HCT116 (cell line): ENCODE results near the gene GALP. TPM values are rescaled to one million over a fixed set of nuclear protein-coding genes. Genes with fewer than 3 reads are reported as not detected.

ENCODE experiments used
- ATAC-seq: fragments of 200-7000 bp; cut with Tn5 transposase; 2 replicates; pipeline ENCODE4 v1.9.1; 2020; ENCODE audit warnings: mild to moderate bottlenecking, moderate library complexity
- BruUV-seq: library from RNA; stranded (reverse); fragments of 400-500 nt; replicated peaks from 2 replicates; lab custom pipeline; 2021; lab: Mats Ljungman, UMichigan
- CTCF ChIA-PET: fragments of 300-600 bp; sonication (Branson Sonifier 250); formaldehyde crosslinking; loops from one replicate; lab custom pipeline; 2021; ENCODE audit warnings: antibody characterized with exemption; lab: Charles Lee
- POLR2A ChIA-PET: fragments of 300-600, 350-600 bp; sonication (Branson Sonifier 250); formaldehyde crosslinking; loops from one replicate; lab custom pipeline; 2021; ENCODE audit warnings: antibody characterized with exemption; lab: Charles Lee
- RAD21 ChIA-PET, 2 experiments: fragments of 300-600 bp; sonication (Branson Sonifier 250); formaldehyde crosslinking; loops; one replicate each; lab custom pipeline; 2023; ENCODE audit warnings: low total read pairs in 2 of 2; ENCODE audit not compliant: uncharacterized antibody in 2 of 2, unreplicated experiment in 2 of 2, low non-redundant PET in 1 of 2; lab: Charles Lee
- DNase-seq: peaks from one replicate; pipeline ENCODE4 v3.0.0-alpha.2; 2010; ENCODE audit warnings: low read depth, low spot score
- H2AFZ ChIP-seq: fragments of 200-600 bp; shearing (Covaris generic), sonication (generic); 2 replicates; pipeline ENCODE4 v1.6.1; 2017; ENCODE audit warnings: low read depth, mixed run types, mixed read lengths, antibody characterized with exemption, low read length; ENCODE audit not compliant: poor library complexity, severe bottlenecking
- H3K27ac ChIP-seq: 2 replicates; pipeline ENCODE4 v1.5.1; 2012; ENCODE audit warnings: low read depth, low read length
- H3K27me3 ChIP-seq: fragments of 200-600 bp; sonication (generic); 2 replicates; pipeline ENCODE4 v1.6.1; 2016; ENCODE audit warnings: mixed run types, low read length, mixed read lengths; ENCODE audit not compliant: insufficient read depth
- H3K36me3 ChIP-seq, 2 experiments: fragments of 200-500 bp in 1 of 2; fragments of 200-600 bp in 1 of 2; sonication (Bioruptor generic) in 1 of 2; sonication (generic) in 1 of 2; 2 replicates each; pipeline versions ENCODE4 v1.5.1 to v1.6.1; 2014 to 2016; ENCODE audit warnings: low read length in 2 of 2, inconsistent platforms in 1 of 2, mixed read lengths in 1 of 2, mixed run types in 1 of 2; ENCODE audit not compliant: insufficient read depth in 2 of 2, control insufficient read depth in 1 of 2
- H3K4me1 ChIP-seq, 2 experiments: fragments of 200-600 bp in 1 of 2; sonication (generic) in 1 of 2; 2 replicates each; pipeline versions ENCODE4 v1.5.1 to v1.6.1; 2012 to 2017; ENCODE audit warnings: low read length in 2 of 2, inconsistent platforms in 1 of 2, mild to moderate bottlenecking in 1 of 2, mixed read lengths in 1 of 2, mixed run types in 1 of 2, moderate library complexity in 1 of 2; ENCODE audit not compliant: insufficient read depth in 2 of 2, control insufficient read depth in 1 of 2
- H3K4me2 ChIP-seq: fragments of 200-600 bp; sonication (generic); 2 replicates; pipeline ENCODE4 v1.6.1; 2017; ENCODE audit warnings: mixed run types, low read length, mixed read lengths
- H3K4me3 ChIP-seq, 2 experiments: fragments of 200-600 bp in 1 of 2; sonication (generic) in 1 of 2; replicated peaks in 1 of 2; 2 replicates each; pipeline ENCODE4 v1.5.1; 2011 to 2016; ENCODE audit warnings: low read length in 2 of 2, control low read depth in 1 of 2, low read depth in 1 of 2, mild to moderate bottlenecking in 1 of 2, mixed read lengths in 1 of 2, mixed run types in 1 of 2
- H3K79me2 ChIP-seq: fragments of 200-600 bp; sonication (generic); 2 replicates; pipeline ENCODE4 v1.6.1; 2017; ENCODE audit warnings: mild to moderate bottlenecking, mixed run types, low read length, moderate library complexity, mixed read lengths; ENCODE audit not compliant: insufficient read depth
- H3K9ac ChIP-seq: fragments of 200-600 bp; sonication (generic); 2 replicates; pipeline ENCODE4 v1.6.1; 2016; ENCODE audit warnings: low read length, mixed read lengths
- H3K9me2 ChIP-seq: fragments of 200-600 bp; sonication (generic), shearing (Covaris generic); 2 replicates; pipeline ENCODE4 v1.6.1; 2017; ENCODE audit warnings: mixed run types, mild to moderate bottlenecking, moderate library complexity; ENCODE audit not compliant: insufficient read depth
- H3K9me3 ChIP-seq, 2 experiments: fragments of 200-500 bp in 1 of 2; fragments of 200-600 bp in 1 of 2; sonication (Bioruptor generic) in 1 of 2; sonication (generic) in 1 of 2; 2 replicates each; pipeline ENCODE4 v1.6.1; 2014 to 2017; ENCODE audit warnings: low read length in 2 of 2, mixed read lengths in 2 of 2, inconsistent platforms in 1 of 2, low read depth in 1 of 2, mild to moderate bottlenecking in 1 of 2, mixed run types in 1 of 2, moderate library complexity in 1 of 2; ENCODE audit not compliant: control insufficient read depth in 1 of 2, insufficient read depth in 1 of 2
- H4K20me1 ChIP-seq: fragments of 200-600 bp; sonication (generic), shearing (Covaris generic); 2 replicates; pipeline ENCODE4 v1.6.1; 2017; ENCODE audit warnings: mixed run types, mild to moderate bottlenecking, moderate library complexity; ENCODE audit not compliant: insufficient read depth
- CEBPB ChIP-seq: IDR thresholded peaks from 2 replicates; pipeline ENCODE4 v1.6.1; 2012; ENCODE audit warnings: low read depth
- EGR1 ChIP-seq: IDR thresholded peaks from 2 replicates; pipeline ENCODE4 v1.6.1; 2012; ENCODE audit warnings: low read depth
- ELF1 ChIP-seq: IDR thresholded peaks from 2 replicates; pipeline ENCODE4 v1.6.1; 2012; ENCODE audit warnings: low read depth, borderline replicate concordance
- EZH2 ChIP-seq: fragments of 200-600 bp; sonication (generic); IDR thresholded peaks from 2 replicates; pipeline ENCODE4 v1.6.1; 2017; ENCODE audit warnings: antibody characterized with exemption, mixed run types
- JUND ChIP-seq: IDR thresholded peaks from 2 replicates; pipeline ENCODE4 v1.6.1; 2012
- POLR2A ChIP-seq: IDR thresholded peaks from 2 replicates; pipeline ENCODE4 v1.7.0; 2011; ENCODE audit warnings: borderline replicate concordance; ENCODE audit not compliant: insufficient read depth, insufficient read length; ENCODE audit errors: extremely low read depth
- POLR2AphosphoS5 ChIP-seq: IDR thresholded peaks from 2 replicates; pipeline ENCODE4 v1.6.1; 2011; ENCODE audit warnings: mild to moderate bottlenecking, low read depth, low read length, moderate library complexity
- RAD21 ChIP-seq: IDR thresholded peaks from 2 replicates; pipeline ENCODE4 v1.6.1; 2012; ENCODE audit warnings: low read depth, mild to moderate bottlenecking
- SIN3A ChIP-seq: IDR thresholded peaks from 2 replicates; pipeline ENCODE4 v1.6.1; 2012; ENCODE audit warnings: low read depth
- SP1 ChIP-seq: IDR thresholded peaks from 2 replicates; pipeline ENCODE4 v1.6.1; 2012; ENCODE audit warnings: low read depth
- TCF7L2 ChIP-seq: IDR thresholded peaks from 2 replicates; pipeline ENCODE4 v1.7.0; 2011; ENCODE audit warnings: borderline replicate concordance, inconsistent platforms; ENCODE audit not compliant: insufficient read depth, insufficient read length; ENCODE audit errors: extremely low read depth
- YY1 ChIP-seq: IDR thresholded peaks from 2 replicates; pipeline ENCODE4 v1.6.1; 2011; ENCODE audit warnings: low read length, low read depth, moderate library complexity, mild to moderate bottlenecking; ENCODE audit not compliant: insufficient replicate concordance; ENCODE audit errors: extremely low read depth
- ZFX ChIP-seq: fragments of 450-650 bp; IDR thresholded peaks from 2 replicates; pipeline ENCODE4 v1.6.1; 2017
- ZNF274 ChIP-seq: fragments of 200-500 bp; sonication (Bioruptor generic); IDR thresholded peaks from 2 replicates; pipeline ENCODE4 v1.6.1; 2014; ENCODE audit warnings: mild to moderate bottlenecking, low read depth, low read length, inconsistent platforms
- intact Hi-C: fragments of 100-400 bp; cut with micrococcal nuclease; formaldehyde crosslinking; loops from 2 replicates; pipeline ENCODE4 v1.10.0; 2022
- total RNA-seq: library from RNA; stranded (reverse); gene quantifications from one replicate; pipeline ENCODE4 v1.2.1, GENCODE V29; 2021; ENCODE audit not compliant: unreplicated experiment
- TF ChIP-seq, protein P1 (sequence below): IDR thresholded peaks from 2 replicates; pipeline ENCODE4 v1.6.1; 2011; ENCODE audit warnings: mild to moderate bottlenecking, low read length, moderate library complexity; ENCODE audit not compliant: insufficient replicate concordance; ENCODE audit errors: extremely low read depth
- TF ChIP-seq, protein P2 (sequence below): IDR thresholded peaks from 2 replicates; pipeline ENCODE4 v1.6.1; 2012
- TF ChIP-seq, protein P3 (sequence below), 3 experiments: fragments of 200-600 bp in 1 of 3; sonication (generic) in 1 of 3; IDR thresholded peaks in 2 of 3; conservative IDR thresholded peaks in 1 of 3; 2 replicates each; pipeline ENCODE4 v1.5.1; 2012 to 2017; ENCODE audit warnings: low read depth in 2 of 3, low read length in 2 of 3, antibody characterized with exemption in 1 of 3, borderline replicate concordance in 1 of 3, control low read depth in 1 of 3, mild to moderate bottlenecking in 1 of 3, mixed read lengths in 1 of 3, mixed run types in 1 of 3, moderate library complexity in 1 of 3; ENCODE audit not compliant: insufficient read depth in 1 of 3
- TF ChIP-seq, protein P4 (sequence below): IDR thresholded peaks from 2 replicates; pipeline ENCODE4 v1.6.1; 2012
- TF ChIP-seq, protein P5 (sequence below): IDR thresholded peaks from 2 replicates; pipeline ENCODE4 v1.6.1; 2012; ENCODE audit warnings: low read depth

The GALP gene
- total RNA-seq, 1 experiment from 2014 or later = not detected

DNA sequence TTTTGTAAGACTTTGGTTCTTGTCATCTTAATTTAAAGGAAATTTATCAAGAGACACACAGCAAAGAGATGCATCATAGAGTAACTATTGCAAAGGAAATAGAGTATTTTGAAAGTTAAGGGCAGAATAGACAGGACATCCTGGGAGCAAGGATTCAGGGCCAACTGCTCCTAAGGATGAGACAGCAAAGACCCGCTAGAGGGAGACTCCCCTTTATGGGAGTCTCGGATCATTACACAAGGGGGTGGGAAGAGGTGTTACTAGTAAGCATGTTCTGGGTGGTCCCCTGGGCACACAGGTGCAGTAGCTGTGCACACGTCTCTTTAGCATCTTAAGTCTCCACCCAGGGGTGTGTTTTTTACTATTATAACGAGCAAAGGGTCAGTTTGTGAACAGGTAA, 35.9 kb downstream of the GALP start:
- no peak overlapping the region for H2AFZ ChIP-seq
- no peak overlapping the region for H3K27ac ChIP-seq
- H4K20me1 ChIP-seq = no peaks in the 10 kb centered on the region
- H3K36me3 ChIP-seq = no peaks in the 10 kb centered on the region
- no peak for TF ChIP-seq CEBPB
- no peak for TF ChIP-seq POLR2AphosphoS5
- TF ChIP-seq, protein P1, sequence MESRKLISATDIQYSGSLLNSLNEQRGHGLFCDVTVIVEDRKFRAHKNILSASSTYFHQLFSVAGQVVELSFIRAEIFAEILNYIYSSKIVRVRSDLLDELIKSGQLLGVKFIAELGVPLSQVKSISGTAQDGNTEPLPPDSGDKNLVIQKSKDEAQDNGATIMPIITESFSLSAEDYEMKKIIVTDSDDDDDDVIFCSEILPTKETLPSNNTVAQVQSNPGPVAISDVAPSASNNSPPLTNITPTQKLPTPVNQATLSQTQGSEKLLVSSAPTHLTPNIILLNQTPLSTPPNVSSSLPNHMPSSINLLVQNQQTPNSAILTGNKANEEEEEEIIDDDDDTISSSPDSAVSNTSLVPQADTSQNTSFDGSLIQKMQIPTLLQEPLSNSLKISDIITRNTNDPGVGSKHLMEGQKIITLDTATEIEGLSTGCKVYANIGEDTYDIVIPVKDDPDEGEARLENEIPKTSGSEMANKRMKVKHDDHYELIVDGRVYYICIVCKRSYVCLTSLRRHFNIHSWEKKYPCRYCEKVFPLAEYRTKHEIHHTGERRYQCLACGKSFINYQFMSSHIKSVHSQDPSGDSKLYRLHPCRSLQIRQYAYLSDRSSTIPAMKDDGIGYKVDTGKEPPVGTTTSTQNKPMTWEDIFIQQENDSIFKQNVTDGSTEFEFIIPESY = no peak
- TF ChIP-seq, protein P2, sequence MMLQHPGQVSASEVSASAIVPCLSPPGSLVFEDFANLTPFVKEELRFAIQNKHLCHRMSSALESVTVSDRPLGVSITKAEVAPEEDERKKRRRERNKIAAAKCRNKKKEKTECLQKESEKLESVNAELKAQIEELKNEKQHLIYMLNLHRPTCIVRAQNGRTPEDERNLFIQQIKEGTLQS = no peak
- no peak for TF ChIP-seq RAD21
- no peak for TF ChIP-seq SP1
- TF ChIP-seq, protein P3, sequence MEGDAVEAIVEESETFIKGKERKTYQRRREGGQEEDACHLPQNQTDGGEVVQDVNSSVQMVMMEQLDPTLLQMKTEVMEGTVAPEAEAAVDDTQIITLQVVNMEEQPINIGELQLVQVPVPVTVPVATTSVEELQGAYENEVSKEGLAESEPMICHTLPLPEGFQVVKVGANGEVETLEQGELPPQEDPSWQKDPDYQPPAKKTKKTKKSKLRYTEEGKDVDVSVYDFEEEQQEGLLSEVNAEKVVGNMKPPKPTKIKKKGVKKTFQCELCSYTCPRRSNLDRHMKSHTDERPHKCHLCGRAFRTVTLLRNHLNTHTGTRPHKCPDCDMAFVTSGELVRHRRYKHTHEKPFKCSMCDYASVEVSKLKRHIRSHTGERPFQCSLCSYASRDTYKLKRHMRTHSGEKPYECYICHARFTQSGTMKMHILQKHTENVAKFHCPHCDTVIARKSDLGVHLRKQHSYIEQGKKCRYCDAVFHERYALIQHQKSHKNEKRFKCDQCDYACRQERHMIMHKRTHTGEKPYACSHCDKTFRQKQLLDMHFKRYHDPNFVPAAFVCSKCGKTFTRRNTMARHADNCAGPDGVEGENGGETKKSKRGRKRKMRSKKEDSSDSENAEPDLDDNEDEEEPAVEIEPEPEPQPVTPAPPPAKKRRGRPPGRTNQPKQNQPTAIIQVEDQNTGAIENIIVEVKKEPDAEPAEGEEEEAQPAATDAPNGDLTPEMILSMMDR (IDR thresholded peaks at IDR 0.05 in 2 of 3, conservative IDR thresholded peaks at IDR 0.05 in 1 of 3; ENCODE audit: borderline replicate concordance in 1 of 3, insufficient read depth in 1 of 3, low read depth in 2 of 3, low read length in 2 of 3) = no peak
- TF ChIP-seq ELF1 = no peak
- TF ChIP-seq TCF7L2 = no peak
- TF ChIP-seq JUND = no peak
- TF ChIP-seq ZFX = no peak
- TF ChIP-seq, protein P4, sequence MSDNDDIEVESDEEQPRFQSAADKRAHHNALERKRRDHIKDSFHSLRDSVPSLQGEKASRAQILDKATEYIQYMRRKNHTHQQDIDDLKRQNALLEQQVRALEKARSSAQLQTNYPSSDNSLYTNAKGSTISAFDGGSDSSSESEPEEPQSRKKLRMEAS = no peak
- no peak for TF ChIP-seq YY1
- TF ChIP-seq EGR1 = no peak
- no peak for TF ChIP-seq SIN3A
- no peak for TF ChIP-seq ZNF274
- no peak for TF ChIP-seq POLR2A
- TF ChIP-seq EZH2 = no peak
- TF ChIP-seq, protein P5, sequence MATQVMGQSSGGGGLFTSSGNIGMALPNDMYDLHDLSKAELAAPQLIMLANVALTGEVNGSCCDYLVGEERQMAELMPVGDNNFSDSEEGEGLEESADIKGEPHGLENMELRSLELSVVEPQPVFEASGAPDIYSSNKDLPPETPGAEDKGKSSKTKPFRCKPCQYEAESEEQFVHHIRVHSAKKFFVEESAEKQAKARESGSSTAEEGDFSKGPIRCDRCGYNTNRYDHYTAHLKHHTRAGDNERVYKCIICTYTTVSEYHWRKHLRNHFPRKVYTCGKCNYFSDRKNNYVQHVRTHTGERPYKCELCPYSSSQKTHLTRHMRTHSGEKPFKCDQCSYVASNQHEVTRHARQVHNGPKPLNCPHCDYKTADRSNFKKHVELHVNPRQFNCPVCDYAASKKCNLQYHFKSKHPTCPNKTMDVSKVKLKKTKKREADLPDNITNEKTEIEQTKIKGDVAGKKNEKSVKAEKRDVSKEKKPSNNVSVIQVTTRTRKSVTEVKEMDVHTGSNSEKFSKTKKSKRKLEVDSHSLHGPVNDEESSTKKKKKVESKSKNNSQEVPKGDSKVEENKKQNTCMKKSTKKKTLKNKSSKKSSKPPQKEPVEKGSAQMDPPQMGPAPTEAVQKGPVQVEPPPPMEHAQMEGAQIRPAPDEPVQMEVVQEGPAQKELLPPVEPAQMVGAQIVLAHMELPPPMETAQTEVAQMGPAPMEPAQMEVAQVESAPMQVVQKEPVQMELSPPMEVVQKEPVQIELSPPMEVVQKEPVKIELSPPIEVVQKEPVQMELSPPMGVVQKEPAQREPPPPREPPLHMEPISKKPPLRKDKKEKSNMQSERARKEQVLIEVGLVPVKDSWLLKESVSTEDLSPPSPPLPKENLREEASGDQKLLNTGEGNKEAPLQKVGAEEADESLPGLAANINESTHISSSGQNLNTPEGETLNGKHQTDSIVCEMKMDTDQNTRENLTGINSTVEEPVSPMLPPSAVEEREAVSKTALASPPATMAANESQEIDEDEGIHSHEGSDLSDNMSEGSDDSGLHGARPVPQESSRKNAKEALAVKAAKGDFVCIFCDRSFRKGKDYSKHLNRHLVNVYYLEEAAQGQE = no peak
- TF ChIP-seq, all 23 proteins: peak for 0
- no peaks in the 10 kb centered on the region for H3K4me1 ChIP-seq
- intact Hi-C loops = no loop called here
- H3K9ac ChIP-seq = no peak overlapping the region
- no peak for DNase-seq
- H3K4me3 ChIP-seq = no peak overlapping the region
- ATAC-seq = peak; percentile 22; the same call in 1 of the 2 replicates
- no peaks in the 10 kb centered on the region for H3K27me3 ChIP-seq
- H3K9me3 ChIP-seq = no peaks in the 10 kb centered on the region
- no TSS peak for BruUV-seq
- RAD21 ChIA-PET = no interaction called here
- H3K4me2 ChIP-seq = no peak overlapping the region
- CTCF ChIA-PET = no interaction called here
- no peaks in the 10 kb centered on the region for H3K79me2 ChIP-seq
- H3K9me2 ChIP-seq = no peaks in the 10 kb centered on the region
- POLR2A ChIA-PET = no interaction called here
